LNCaP clone FGC (cell line): ENCODE results near the gene FAAP20.

Source experiments
- DNase-seq: peaks from one replicate; pipeline ENCODE4 v3.0.0-alpha.2; 2011; ENCODE audit warnings: low read depth
- H3K4me3 ChIP-seq: 2 replicates; pipeline ENCODE4 v1.5.1; 2011; ENCODE audit warnings: mild to moderate bottlenecking, low read depth, low read length, control low read depth
- TF ChIP-seq, protein P1 (sequence below): IDR thresholded peaks from 2 replicates; pipeline ENCODE4 v1.5.1; 2012; ENCODE audit warnings: mild to moderate bottlenecking; ENCODE audit not compliant: control insufficient read depth, insufficient read depth; ENCODE audit errors: extremely low read depth

The FAAP20 gene

DNA sequence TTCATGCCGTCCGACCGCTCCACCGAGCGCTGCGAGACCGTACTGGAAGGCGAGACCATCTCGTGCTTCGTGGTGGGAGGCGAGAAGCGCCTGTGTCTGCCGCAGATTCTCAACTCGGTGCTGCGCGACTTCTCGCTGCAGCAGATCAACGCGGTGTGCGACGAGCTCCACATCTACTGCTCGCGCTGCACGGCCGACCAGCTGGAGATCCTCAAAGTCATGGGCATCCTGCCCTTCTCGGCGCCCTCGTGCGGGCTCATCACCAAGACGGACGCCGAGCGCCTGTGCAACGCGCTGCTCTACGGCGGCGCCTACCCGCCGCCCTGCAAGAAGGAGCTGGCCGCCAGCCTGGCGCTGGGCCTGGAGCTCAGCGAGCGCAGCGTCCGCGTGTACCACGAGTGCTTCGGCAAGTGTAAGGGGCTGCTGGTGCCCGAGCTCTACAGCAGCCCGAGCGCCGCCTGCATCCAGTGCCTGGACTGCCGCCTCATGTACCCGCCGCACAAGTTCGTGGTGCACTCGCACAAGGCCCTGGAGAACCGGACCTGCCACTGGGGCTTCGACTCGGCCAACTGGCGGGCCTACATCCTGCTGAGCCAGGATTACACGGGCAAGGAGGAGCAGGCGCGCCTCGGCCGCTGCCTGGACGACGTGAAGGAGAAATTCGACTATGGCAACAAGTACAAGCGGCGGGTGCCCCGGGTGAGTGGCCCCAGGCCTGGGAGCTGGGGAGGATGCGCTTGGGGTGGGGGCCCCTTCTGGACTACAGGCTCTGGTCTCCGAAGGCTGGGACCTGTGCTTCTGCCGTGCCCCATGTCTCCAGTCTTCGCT lies 34.7 kb upstream of the FAAP20 start:
- no peak for DNase-seq
- TF ChIP-seq, protein P1, sequence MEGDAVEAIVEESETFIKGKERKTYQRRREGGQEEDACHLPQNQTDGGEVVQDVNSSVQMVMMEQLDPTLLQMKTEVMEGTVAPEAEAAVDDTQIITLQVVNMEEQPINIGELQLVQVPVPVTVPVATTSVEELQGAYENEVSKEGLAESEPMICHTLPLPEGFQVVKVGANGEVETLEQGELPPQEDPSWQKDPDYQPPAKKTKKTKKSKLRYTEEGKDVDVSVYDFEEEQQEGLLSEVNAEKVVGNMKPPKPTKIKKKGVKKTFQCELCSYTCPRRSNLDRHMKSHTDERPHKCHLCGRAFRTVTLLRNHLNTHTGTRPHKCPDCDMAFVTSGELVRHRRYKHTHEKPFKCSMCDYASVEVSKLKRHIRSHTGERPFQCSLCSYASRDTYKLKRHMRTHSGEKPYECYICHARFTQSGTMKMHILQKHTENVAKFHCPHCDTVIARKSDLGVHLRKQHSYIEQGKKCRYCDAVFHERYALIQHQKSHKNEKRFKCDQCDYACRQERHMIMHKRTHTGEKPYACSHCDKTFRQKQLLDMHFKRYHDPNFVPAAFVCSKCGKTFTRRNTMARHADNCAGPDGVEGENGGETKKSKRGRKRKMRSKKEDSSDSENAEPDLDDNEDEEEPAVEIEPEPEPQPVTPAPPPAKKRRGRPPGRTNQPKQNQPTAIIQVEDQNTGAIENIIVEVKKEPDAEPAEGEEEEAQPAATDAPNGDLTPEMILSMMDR, result peak; percentile 24
- H3K4me3 ChIP-seq, result peak overlapping the region; percentile 71

- H3K4me3 ChIP-seq, result peak overlapping the region; percentile 71
- TF ChIP-seq, protein P1, result no peak
- DNase-seq, result no peak
These were observed 34.1 kb upstream of the FAAP20 start for GRCh38 chr1:2228694-2229036.

DNA sequence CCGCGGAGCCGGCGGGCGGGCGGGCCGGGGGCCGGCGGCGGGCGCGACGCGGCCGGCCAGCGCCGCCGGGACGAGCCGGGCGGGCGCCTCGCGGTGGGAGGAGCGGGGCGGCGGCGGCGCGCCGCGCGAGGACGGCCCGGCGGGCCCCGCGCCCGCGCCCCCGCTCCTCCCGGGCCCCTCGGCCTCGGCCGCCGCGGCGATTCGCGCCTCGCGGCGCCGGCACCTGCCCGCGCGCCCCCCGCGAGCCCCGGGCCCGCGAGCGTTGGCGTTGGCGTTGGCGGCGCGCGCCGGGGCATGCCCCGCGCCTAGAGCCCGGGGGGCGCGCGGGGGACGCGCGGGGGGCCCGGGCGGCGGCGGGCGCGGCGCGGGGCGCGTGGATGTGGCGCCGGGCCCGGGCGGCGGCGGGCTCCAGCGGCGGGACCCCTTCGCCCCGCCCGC lies 33.6 kb upstream of the FAAP20 start, which contains the start of gene SKI:
Gene SKI (plus strand): TSS at position 163 of the 438 bp plus-strand sequence. CDS start 448 bp downstream, outside the sequence.
- TF ChIP-seq, protein P1, result no peak
- H3K4me3 ChIP-seq, result peak within 1 kb of the TSS; percentile 71
- DNase-seq, result no peak

DNA sequence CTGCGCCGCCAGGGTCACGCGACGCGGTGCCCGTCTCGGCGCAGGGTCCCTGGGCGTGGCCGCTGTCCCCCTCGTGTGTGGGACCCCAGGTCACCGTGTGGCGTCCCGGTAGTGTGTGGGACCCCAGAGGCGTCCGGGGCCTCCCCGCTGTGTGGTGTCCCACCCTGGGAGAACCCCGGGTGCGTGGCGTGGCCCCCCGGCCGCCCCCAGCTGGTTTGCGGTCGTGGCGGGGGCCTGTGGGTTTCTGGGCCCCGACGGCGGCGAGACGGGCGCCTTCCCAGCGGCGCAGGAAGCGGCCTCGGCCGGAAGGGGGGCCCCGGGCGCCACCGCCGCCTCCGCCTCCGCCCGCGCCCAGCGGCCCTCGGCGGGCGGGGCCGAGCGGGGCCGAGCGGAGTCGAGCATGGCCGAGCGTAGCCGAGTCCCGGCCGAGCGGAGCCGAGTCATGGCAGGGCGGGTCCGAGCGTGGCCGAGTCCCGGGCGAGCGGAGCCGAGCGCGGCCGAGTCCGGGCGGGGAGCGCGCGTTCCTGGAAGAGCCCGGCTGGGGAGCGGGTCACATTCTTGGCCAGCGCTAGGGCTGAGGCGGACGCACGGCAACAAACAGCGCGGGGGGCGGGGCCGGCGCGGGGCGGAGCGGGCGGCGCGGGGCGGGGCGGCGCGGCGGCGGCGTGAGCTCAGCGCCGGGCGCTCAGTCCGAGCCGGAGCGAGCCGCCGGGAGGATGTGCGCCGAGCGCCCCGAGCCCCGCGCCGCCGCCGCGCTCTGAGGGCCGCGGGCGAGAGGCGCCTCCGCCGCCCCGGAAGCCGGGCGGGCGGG lies 33.0 kb upstream of the FAAP20 start:
- TF ChIP-seq, protein P1, result no peak
- DNase-seq, result peak; percentile 84
- H3K4me3 ChIP-seq, result peak overlapping the region; percentile 65

- H3K4me3 ChIP-seq, result peak overlapping the region; percentile 65
- TF ChIP-seq, protein P1, result no peak
- no peak for DNase-seq
These were observed 32.2 kb upstream of the FAAP20 start for GRCh38 chr1:2226525-2227345.

DNA sequence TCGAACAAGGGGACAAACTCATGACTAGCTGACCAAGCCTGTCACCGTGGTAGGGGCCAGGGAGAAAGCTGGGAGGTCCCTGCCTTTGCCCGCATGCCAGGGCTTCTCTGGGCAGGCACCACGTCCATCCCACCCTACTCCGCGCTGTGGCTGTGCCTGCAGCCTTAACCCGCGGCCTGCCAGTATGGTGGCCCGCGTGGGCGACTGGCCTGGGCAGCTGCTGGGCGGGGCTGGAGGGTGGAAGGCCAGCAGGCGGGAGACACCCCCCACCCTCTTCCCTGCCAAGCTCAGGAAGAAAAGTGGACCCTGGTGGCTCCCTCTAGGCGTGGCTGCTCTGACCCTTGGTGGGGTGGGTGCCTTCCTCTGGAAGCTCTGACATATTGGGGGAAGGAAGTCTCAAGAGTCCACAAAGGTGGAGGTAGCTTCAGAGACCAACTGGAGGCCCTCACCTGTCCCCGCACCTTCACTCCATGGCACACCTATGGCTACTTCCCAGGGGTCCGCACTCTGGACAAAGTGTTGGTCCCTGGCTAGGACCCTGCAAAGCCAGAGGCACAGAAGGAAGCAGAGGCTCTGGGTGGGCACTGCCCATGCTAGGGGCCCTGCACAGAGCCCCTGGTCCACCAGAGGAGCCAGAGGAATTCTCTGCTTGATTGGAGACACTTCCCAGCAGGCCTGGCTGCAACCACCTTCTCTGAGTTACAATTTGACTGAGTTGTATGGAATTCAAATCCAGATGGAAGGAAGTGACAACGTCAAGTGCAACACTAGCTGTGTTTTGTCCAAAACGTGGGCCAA lies 30.3 kb upstream of the FAAP20 start:
- TF ChIP-seq, protein P1, result no peak
- no peak overlapping the region for H3K4me3 ChIP-seq
- no peak for DNase-seq
